Vagina (tissue), 2 donors: ENCODE measurements around the gene HPSE.

Source experiments
- POLR2AphosphoS5 ChIP-seq, 2 donors: sonication (generic); formaldehyde crosslinking; IDR thresholded peaks; one replicate each; pipeline ENCODE4 v1.9.0; 2017; ENCODE audit warnings: antibody characterized with exemption in 2 of 2, mild to moderate bottlenecking in 2 of 2, low read depth in 1 of 2; ENCODE audit not compliant: insufficient read depth in 1 of 2
- TF ChIP-seq, protein P1 (sequence below), 3 experiments: fragments of 450-650 bp in 2 of 3; fragments of 200-600 bp in 1 of 3; sonication (generic) in 1 of 3; IDR thresholded peaks; one replicate each; pipeline ENCODE4 v1.5.1; 2017 to 2019; ENCODE audit warnings: antibody characterized with exemption in 3 of 3, mild to moderate bottlenecking in 2 of 3, moderate library complexity in 2 of 3

DNA sequence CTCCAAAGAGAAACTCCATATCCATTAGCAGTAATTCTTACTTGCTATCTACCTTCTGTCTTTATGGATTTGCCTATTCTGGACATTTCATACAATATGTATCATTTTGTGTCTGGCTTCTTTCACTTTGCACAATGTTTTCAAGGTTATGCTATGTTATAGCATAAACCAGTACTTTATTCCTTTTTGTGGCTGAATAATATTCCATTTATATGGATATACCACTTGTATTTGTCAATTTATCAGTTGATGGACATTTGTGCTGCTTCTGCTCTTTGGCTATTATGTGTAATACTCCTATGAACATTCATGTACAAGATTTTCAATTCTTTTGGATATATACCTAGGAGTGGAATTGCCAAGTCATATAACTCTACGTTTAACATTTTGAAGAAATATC is 18.9 kb upstream of the HPSE start:
- TF ChIP-seq, protein P1, sequence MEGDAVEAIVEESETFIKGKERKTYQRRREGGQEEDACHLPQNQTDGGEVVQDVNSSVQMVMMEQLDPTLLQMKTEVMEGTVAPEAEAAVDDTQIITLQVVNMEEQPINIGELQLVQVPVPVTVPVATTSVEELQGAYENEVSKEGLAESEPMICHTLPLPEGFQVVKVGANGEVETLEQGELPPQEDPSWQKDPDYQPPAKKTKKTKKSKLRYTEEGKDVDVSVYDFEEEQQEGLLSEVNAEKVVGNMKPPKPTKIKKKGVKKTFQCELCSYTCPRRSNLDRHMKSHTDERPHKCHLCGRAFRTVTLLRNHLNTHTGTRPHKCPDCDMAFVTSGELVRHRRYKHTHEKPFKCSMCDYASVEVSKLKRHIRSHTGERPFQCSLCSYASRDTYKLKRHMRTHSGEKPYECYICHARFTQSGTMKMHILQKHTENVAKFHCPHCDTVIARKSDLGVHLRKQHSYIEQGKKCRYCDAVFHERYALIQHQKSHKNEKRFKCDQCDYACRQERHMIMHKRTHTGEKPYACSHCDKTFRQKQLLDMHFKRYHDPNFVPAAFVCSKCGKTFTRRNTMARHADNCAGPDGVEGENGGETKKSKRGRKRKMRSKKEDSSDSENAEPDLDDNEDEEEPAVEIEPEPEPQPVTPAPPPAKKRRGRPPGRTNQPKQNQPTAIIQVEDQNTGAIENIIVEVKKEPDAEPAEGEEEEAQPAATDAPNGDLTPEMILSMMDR (IDR thresholded peaks at IDR 0.05): no peak
- no peak for TF ChIP-seq POLR2AphosphoS5 (IDR thresholded peaks at IDR 0.05; ENCODE audit: insufficient read depth in 1 of 2, low read depth in 1 of 2)
